Measurements from ENCODE around the gene TMEM186. TPM values are rescaled to one million over a fixed set of nuclear protein-coding genes. Genes with fewer than 3 reads are reported as not detected.

The TMEM186 gene
- total RNA-seq, 1 experiment from 2014 or later: 20.5 TPM

DNA sequence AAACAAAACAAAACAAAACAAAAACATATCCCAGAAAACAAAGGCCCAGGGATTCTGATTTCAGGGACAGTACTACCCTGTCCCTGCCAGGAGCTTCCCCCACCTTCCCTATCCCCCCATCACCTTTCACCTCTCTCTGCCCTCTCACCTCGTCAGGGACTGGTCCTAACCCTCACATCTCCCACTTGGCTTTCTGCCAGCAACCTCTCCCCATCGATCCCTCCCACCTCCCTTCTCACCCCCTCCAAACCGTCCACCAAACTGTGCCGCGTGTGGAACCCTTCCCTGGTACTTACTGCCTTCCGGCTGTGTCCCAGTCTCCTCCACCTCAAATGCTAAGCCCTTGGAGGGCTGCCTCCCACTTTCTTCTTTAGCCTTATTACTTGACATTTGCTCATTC, 36.4 kb downstream of the TMEM186 start:
- ChIA-PET CTCF (no interaction called here), POLR2A (ENCODE audit: unreplicated experiment) (interaction anchor here (0.7 kb wide), 1 partner anchor 308 kb away, joined by 3 read pairs; no protein-coding TSS in a partner anchor)
- Histone ChIP-seq H3F3A (ENCODE audit: insufficient read depth, low read depth) (no peaks in the 10 kb centered on the region), H3K4me1 (replicated peaks; ENCODE audit: insufficient read depth) (no peaks in the 10 kb centered on the region), H4K20me1 (ENCODE audit: insufficient read depth) (no peaks in the 10 kb centered on the region), H3K27me3 (ENCODE audit: insufficient read depth, low read depth) (no peaks in the 10 kb centered on the region), H3K4me2 (no peak overlapping the region), H3K9me2 (ENCODE audit: insufficient read depth) (no peaks in the 10 kb centered on the region), H3K9me3 (ENCODE audit: insufficient read depth, low read depth) (no peaks in the 10 kb centered on the region), H3K36me3 (ENCODE audit: low read depth) (no peaks in the 10 kb centered on the region), H3K27ac (no peak overlapping the region), H2AFZ (no peak overlapping the region), H3K79me2 (ENCODE audit: low read depth) (no peaks in the 10 kb centered on the region), H3K4me3 (no peak overlapping the region)
- TF ChIP-seq EZH2 (IDR thresholded peaks at IDR 0.05; ENCODE audit: low read depth): no peak
- DNase-seq: no peak
- no TSS peak for BruUV-seq (replicated peaks)
- intact Hi-C loops (cut with micrococcal nuclease; ENCODE audit: unreplicated experiment): no loop called here

DNA sequence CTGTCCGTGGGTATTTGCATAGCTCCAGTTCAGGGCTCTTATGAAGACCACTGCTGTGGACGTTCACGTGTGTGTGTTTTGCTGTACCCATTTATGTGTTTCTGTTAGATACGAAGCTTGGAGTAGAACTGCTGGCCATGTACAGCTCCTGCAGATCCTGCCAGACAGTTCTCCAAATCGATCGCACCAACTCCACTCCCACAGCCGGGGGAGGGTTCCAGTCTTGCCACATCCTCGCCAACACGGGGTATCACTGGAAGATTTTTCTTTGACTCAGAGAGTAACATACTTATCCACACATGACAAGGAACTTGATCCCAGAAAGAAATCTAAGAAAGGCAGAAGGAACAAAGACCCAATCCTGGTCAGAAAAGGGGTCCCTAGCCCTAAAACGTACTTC, 37.4 kb downstream of the TMEM186 start:
- Histone ChIP-seq H3K4me1 (replicated peaks; ENCODE audit: insufficient read depth) (no peaks in the 10 kb centered on the region), H3K27me3 (ENCODE audit: insufficient read depth, low read depth) (no peaks in the 10 kb centered on the region), H3K4me3 (no peak overlapping the region), H3K79me2 (ENCODE audit: low read depth) (no peaks in the 10 kb centered on the region), H3K36me3 (ENCODE audit: low read depth) (no peaks in the 10 kb centered on the region), H3F3A (ENCODE audit: insufficient read depth, low read depth) (no peaks in the 10 kb centered on the region), H3K9me3 (ENCODE audit: insufficient read depth, low read depth) (no peaks in the 10 kb centered on the region), H3K9me2 (ENCODE audit: insufficient read depth) (no peaks in the 10 kb centered on the region), H2AFZ (no peak overlapping the region), H4K20me1 (ENCODE audit: insufficient read depth) (no peaks in the 10 kb centered on the region), H3K27ac (no peak overlapping the region), H3K4me2 (no peak overlapping the region)
- no peak for DNase-seq
- intact Hi-C loops (cut with micrococcal nuclease; ENCODE audit: unreplicated experiment): no loop called here
- no peak for TF ChIP-seq EZH2 (IDR thresholded peaks at IDR 0.05; ENCODE audit: low read depth)
- TF ChIP-seq, protein P1, sequence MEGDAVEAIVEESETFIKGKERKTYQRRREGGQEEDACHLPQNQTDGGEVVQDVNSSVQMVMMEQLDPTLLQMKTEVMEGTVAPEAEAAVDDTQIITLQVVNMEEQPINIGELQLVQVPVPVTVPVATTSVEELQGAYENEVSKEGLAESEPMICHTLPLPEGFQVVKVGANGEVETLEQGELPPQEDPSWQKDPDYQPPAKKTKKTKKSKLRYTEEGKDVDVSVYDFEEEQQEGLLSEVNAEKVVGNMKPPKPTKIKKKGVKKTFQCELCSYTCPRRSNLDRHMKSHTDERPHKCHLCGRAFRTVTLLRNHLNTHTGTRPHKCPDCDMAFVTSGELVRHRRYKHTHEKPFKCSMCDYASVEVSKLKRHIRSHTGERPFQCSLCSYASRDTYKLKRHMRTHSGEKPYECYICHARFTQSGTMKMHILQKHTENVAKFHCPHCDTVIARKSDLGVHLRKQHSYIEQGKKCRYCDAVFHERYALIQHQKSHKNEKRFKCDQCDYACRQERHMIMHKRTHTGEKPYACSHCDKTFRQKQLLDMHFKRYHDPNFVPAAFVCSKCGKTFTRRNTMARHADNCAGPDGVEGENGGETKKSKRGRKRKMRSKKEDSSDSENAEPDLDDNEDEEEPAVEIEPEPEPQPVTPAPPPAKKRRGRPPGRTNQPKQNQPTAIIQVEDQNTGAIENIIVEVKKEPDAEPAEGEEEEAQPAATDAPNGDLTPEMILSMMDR (conservative IDR thresholded peaks at IDR 0.05): no peak
- no TSS peak for BruUV-seq (replicated peaks)
- POLR2A ChIA-PET (ENCODE audit: unreplicated experiment): interaction anchor here (0.7 kb wide), 1 partner anchor 110 kb away, joined by 6 read pairs; no protein-coding TSS in a partner anchor
- CTCF ChIA-PET: no interaction called here

DNA sequence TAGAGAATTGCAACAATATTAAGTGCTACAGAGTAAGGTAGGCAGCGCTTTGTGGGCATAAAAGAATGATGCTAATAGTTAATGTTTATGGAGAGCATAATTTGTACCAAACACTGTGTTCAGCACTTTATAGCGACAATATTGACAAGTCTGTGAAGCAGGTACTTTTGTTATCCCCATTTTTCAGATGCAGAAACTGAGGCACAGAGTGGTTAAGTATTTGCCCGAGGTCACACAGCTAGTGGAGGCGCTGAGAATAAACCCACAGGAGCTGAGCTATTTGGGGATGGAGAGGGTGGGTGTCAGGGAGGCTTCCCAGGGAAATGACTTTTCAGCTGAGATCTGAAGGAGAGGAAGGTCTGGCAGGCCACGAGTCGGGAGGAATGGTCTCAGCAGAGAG, 39.4 kb downstream of the TMEM186 start:
- DNase-seq: no peak
- intact Hi-C loops (cut with micrococcal nuclease; ENCODE audit: unreplicated experiment): no loop called here
- Histone ChIP-seq H3K9me3 (ENCODE audit: insufficient read depth, low read depth) (no peaks in the 10 kb centered on the region), H3K79me2 (ENCODE audit: low read depth) (no peaks in the 10 kb centered on the region), H3F3A (ENCODE audit: insufficient read depth, low read depth) (no peaks in the 10 kb centered on the region), H2AFZ (no peak overlapping the region), H3K9me2 (ENCODE audit: insufficient read depth) (no peaks in the 10 kb centered on the region), H3K27me3 (ENCODE audit: insufficient read depth, low read depth) (no peaks in the 10 kb centered on the region), H3K4me3 (no peak overlapping the region), H4K20me1 (ENCODE audit: insufficient read depth) (no peaks in the 10 kb centered on the region), H3K27ac (no peak overlapping the region), H3K4me1 (replicated peaks; ENCODE audit: insufficient read depth) (no peaks in the 10 kb centered on the region), H3K4me2 (no peak overlapping the region), H3K36me3 (ENCODE audit: low read depth) (no peaks in the 10 kb centered on the region)
- BruUV-seq (replicated peaks): no TSS peak
- CTCF ChIA-PET: no interaction called here
- TF ChIP-seq, protein P1 (conservative IDR thresholded peaks at IDR 0.05): no peak
- no peak for TF ChIP-seq EZH2 (IDR thresholded peaks at IDR 0.05; ENCODE audit: low read depth)
- POLR2A ChIA-PET (ENCODE audit: unreplicated experiment): no interaction called here

DNA sequence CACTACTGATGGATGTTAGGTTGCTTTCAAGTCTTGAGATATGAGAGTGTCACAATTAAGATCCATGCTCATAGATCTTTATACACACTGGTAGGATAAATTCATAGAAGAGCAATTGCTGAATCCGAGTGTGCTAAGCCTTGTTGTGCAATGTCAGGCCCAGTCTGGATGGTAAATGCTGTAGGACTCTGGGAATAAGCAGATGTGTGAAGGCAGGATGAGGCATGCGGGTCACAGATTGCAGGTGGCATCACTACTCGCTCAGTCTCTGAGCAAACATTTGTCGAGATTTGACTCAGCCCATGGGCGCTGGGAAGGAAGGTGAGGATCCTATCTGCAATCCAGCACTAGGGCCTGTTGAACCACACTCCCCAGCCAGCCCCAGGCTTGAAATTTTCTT, 40.7 kb downstream of the TMEM186 start:
- Histone ChIP-seq H3K79me2 (ENCODE audit: low read depth) (no peaks in the 10 kb centered on the region), H3K9me2 (ENCODE audit: insufficient read depth) (no peaks in the 10 kb centered on the region), H3K27ac (no peak overlapping the region), H3K9me3 (ENCODE audit: insufficient read depth, low read depth) (no peaks in the 10 kb centered on the region), H3K4me1 (replicated peaks; ENCODE audit: insufficient read depth) (peaks cover 4% of the 10 kb centered on the region; the same call in 1 of the 2 replicates), H3K4me2 (no peak overlapping the region), H3K27me3 (ENCODE audit: insufficient read depth, low read depth) (no peaks in the 10 kb centered on the region), H2AFZ (no peak overlapping the region), H3K36me3 (ENCODE audit: low read depth) (no peaks in the 10 kb centered on the region), H3K4me3 (no peak overlapping the region), H3F3A (ENCODE audit: insufficient read depth, low read depth) (no peaks in the 10 kb centered on the region), H4K20me1 (ENCODE audit: insufficient read depth) (no peaks in the 10 kb centered on the region)
- no TSS peak for BruUV-seq (replicated peaks)
- TF ChIP-seq, protein P1 (conservative IDR thresholded peaks at IDR 0.05): no peak
- no peak for TF ChIP-seq EZH2 (IDR thresholded peaks at IDR 0.05; ENCODE audit: low read depth)
- intact Hi-C loops (cut with micrococcal nuclease; ENCODE audit: unreplicated experiment): no loop called here
- no peak for DNase-seq
- CTCF ChIA-PET: no interaction called here
- POLR2A ChIA-PET (ENCODE audit: unreplicated experiment): no interaction called here

Data from PC-9 (cell line).